ENCODE results near the gene PANX2. TPM values are rescaled to one million over a fixed set of nuclear protein-coding genes. Genes with fewer than 3 reads are reported as not detected.
A peak's percentile ranks its signal among the peaks of the same experiment; 100 is the strongest.
"Not testable (repeated sequence)": the region's sequence is repeated elsewhere in the genome, so short reads cannot be mapped to it uniquely, and the experiment has no call there.

PANX2 gene
- total RNA-seq, 1 donor: under 0.01 TPM

DNA sequence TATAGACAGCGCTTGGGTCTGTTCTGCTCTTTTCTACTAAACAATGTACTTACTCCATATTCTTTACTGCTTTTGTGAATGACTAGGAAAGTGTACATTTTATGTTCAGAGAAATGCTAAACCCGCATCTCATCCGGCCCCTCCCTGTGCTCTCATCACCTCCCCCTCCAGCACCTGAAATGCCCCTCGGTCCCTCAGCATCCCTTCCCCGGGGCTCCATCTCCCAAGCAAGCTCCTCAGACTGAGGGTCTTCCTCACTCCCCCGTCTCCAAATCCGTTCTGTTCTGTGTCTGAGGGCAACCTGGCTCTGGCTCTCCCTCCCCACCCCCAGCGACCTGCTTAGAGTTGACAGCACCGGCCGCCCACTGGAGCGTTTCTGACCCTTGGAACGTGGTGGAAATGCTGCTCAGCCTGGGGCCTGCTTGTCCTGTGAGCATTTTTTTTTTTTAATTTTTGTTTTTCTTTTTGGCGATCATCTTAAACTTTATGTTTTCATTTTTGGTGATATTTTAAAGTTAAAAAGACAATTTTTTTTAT, 31.7 kb downstream of the PANX2 start:
- TF ChIP-seq, protein P1, sequence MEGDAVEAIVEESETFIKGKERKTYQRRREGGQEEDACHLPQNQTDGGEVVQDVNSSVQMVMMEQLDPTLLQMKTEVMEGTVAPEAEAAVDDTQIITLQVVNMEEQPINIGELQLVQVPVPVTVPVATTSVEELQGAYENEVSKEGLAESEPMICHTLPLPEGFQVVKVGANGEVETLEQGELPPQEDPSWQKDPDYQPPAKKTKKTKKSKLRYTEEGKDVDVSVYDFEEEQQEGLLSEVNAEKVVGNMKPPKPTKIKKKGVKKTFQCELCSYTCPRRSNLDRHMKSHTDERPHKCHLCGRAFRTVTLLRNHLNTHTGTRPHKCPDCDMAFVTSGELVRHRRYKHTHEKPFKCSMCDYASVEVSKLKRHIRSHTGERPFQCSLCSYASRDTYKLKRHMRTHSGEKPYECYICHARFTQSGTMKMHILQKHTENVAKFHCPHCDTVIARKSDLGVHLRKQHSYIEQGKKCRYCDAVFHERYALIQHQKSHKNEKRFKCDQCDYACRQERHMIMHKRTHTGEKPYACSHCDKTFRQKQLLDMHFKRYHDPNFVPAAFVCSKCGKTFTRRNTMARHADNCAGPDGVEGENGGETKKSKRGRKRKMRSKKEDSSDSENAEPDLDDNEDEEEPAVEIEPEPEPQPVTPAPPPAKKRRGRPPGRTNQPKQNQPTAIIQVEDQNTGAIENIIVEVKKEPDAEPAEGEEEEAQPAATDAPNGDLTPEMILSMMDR (IDR thresholded peaks at IDR 0.05; ENCODE audit: extremely low read depth, low read depth, low read length): no peak
- H3K27ac ChIP-seq (ENCODE audit: low read depth, low read length): peak overlapping the region; percentile 41
- DNase-seq (ENCODE audit: insufficient read length, low spot score, missing footprints): no peak
- peak overlapping the region; percentile 81 for H3K4me3 ChIP-seq (ENCODE audit: insufficient read depth, low read length)
- H3K79me2 ChIP-seq (ENCODE audit: insufficient read depth, low read length): peaks cover 42% of the 10 kb centered on the region
- H3K4me2 ChIP-seq (ENCODE audit: insufficient read depth, low read length): peak overlapping the region; percentile 94
- no peak overlapping the region for H2AFZ ChIP-seq (ENCODE audit: low read length)
- no peaks in the 10 kb centered on the region for H3K9me3 ChIP-seq (ENCODE audit: low read depth, low read length)
- peaks cover 29% of the 10 kb centered on the region for H4K20me1 ChIP-seq (ENCODE audit: insufficient read depth, low read length)
- H3K36me3 ChIP-seq (ENCODE audit: insufficient read depth, low read length): peaks cover 24% of the 10 kb centered on the region
- H3K27me3 ChIP-seq (ENCODE audit: insufficient read depth, low read length): no peaks in the 10 kb centered on the region
- peaks cover 9% of the 10 kb centered on the region for H3K4me1 ChIP-seq (ENCODE audit: insufficient read depth, low read length)

DNA sequence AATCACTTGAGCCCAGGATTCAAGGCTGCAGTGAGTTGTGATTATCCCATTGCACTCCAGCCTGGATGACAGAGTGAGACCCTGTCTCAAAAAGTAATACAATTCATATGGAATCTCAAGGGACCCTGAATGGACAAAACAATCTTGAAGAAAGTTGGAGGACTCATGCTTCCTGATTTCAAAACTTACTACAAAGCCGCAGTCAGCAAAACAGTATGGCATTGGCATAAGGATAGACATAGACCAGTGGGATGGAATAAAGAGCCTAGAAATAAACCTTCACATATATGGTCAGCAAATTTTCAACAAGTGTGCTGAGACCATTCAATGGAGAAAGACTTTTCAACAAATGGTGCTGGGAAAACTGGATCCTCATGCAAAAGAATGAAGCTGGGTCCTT, 32.8 kb downstream of the PANX2 start:
- no peak overlapping the region for H3K4me2 ChIP-seq (ENCODE audit: insufficient read depth, low read length)
- H3K36me3 ChIP-seq (ENCODE audit: insufficient read depth, low read length): peaks cover 30% of the 10 kb centered on the region
- H3K27ac ChIP-seq (ENCODE audit: low read depth, low read length): no peak overlapping the region
- no peaks in the 10 kb centered on the region for H3K9me3 ChIP-seq (ENCODE audit: low read depth, low read length)
- no peak for DNase-seq (ENCODE audit: insufficient read length, low spot score, missing footprints)
- no peak overlapping the region for H3K4me3 ChIP-seq (ENCODE audit: insufficient read depth, low read length)
- H4K20me1 ChIP-seq (ENCODE audit: insufficient read depth, low read length): peaks cover 27% of the 10 kb centered on the region
- H3K27me3 ChIP-seq (ENCODE audit: insufficient read depth, low read length): no peaks in the 10 kb centered on the region
- H3K79me2 ChIP-seq (ENCODE audit: insufficient read depth, low read length): peaks cover 42% of the 10 kb centered on the region
- TF ChIP-seq, protein P1 (IDR thresholded peaks at IDR 0.05; ENCODE audit: extremely low read depth, low read depth, low read length): no peak
- H3K4me1 ChIP-seq (ENCODE audit: insufficient read depth, low read length): peaks cover 9% of the 10 kb centered on the region
- H2AFZ ChIP-seq (ENCODE audit: low read length): no peak overlapping the region

DNA sequence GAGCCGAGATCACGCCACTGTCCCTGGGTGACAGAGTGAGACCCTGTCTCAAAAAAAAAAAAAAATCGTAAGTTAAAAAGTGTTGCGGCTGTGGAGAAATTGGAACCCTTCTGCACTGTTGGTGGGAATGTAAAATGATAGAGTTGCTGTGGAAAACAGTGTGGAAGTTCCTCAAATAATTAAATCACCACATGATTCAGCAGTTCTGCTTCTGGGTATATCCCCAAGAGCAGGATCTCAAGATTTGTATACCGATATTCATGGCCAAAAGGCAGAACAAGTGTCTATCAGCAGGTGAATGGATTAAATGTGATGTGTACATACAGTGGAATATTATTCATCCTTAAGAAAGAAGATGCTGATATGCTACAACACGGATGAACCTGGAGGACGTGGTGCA, 34.0 kb downstream of the PANX2 start:
- H3K4me3 ChIP-seq (ENCODE audit: insufficient read depth, low read length): no peak overlapping the region
- no peak overlapping the region for H2AFZ ChIP-seq (ENCODE audit: low read length)
- H3K9me3 ChIP-seq (ENCODE audit: low read depth, low read length): no peaks in the 10 kb centered on the region
- peaks cover 9% of the 10 kb centered on the region for H3K4me1 ChIP-seq (ENCODE audit: insufficient read depth, low read length)
- TF ChIP-seq, protein P1 (IDR thresholded peaks at IDR 0.05; ENCODE audit: extremely low read depth, low read depth, low read length): no peak
- no peak for DNase-seq (ENCODE audit: insufficient read length, low spot score, missing footprints)
- no peak overlapping the region for H3K4me2 ChIP-seq (ENCODE audit: insufficient read depth, low read length)
- no peaks in the 10 kb centered on the region for H3K27me3 ChIP-seq (ENCODE audit: insufficient read depth, low read length)
- peaks cover 31% of the 10 kb centered on the region for H4K20me1 ChIP-seq (ENCODE audit: insufficient read depth, low read length)
- H3K79me2 ChIP-seq (ENCODE audit: insufficient read depth, low read length): peaks cover 42% of the 10 kb centered on the region
- peaks cover 30% of the 10 kb centered on the region for H3K36me3 ChIP-seq (ENCODE audit: insufficient read depth, low read length)
- no peak overlapping the region for H3K27ac ChIP-seq (ENCODE audit: low read depth, low read length)

DNA sequence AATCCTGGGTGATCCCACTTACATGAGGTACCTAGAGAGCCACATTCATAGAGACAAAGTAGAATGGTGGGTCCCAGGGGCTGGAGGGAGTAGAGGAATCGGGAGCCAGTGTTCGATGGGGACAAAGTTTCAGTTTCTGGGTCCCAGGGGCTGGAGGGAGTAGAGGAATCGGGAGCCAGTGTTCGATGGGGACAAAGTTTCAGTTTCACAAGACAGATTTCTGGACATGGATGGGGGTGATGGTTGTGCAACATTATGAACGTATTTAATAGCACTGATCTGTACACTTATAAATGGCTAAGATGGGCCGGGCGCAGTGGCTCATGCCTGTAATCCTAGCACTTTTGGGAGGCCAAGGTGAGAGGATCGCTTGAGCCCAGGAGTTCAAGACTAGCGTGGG, 34.5 kb downstream of the PANX2 start:
- H2AFZ ChIP-seq (ENCODE audit: low read length); H3K4me1 ChIP-seq (ENCODE audit: insufficient read depth, low read length); H3K4me3 ChIP-seq (ENCODE audit: insufficient read depth, low read length); H3K9me3 ChIP-seq (ENCODE audit: low read depth, low read length); H3K27ac ChIP-seq (ENCODE audit: low read depth, low read length); H3K4me2 ChIP-seq (ENCODE audit: insufficient read depth, low read length); H3K27me3 ChIP-seq (ENCODE audit: insufficient read depth, low read length); DNase-seq (ENCODE audit: insufficient read length, low spot score, missing footprints): not testable (repeated sequence)
- H4K20me1 ChIP-seq (ENCODE audit: insufficient read depth, low read length): peaks cover 35% of the 10 kb centered on the region
- peaks cover 44% of the 10 kb centered on the region for H3K79me2 ChIP-seq (ENCODE audit: insufficient read depth, low read length)
- H3K36me3 ChIP-seq (ENCODE audit: insufficient read depth, low read length): peaks cover 30% of the 10 kb centered on the region
